GM12878 (cell line): Measurements from ENCODE around the gene TAPBP.

Experiments used
- EZH2 ChIP-seq: IDR thresholded peaks from 2 replicates; pipeline ENCODE4 v1.6.1; 2012; ENCODE audit warnings: low read depth, mild to moderate bottlenecking, control low read depth, inconsistent platforms, low read length, borderline replicate concordance; ENCODE audit not compliant: control insufficient read depth
- MTA3 ChIP-seq: IDR thresholded peaks from 2 replicates; pipeline ENCODE4 v1.6.1; 2012; ENCODE audit warnings: low read length, inconsistent platforms, borderline replicate concordance
- TCF3 ChIP-seq: IDR thresholded peaks from 2 replicates; pipeline ENCODE4 v1.6.1; 2012; ENCODE audit warnings: low read depth, mild to moderate bottlenecking, low read length, borderline replicate concordance; ENCODE audit not compliant: insufficient read depth
- YBX1 ChIP-seq: fragments of 450-650 bp; IDR thresholded peaks from 2 replicates; pipeline ENCODE4 v1.6.1; 2016; ENCODE audit warnings: antibody characterized with exemption
- TF ChIP-seq, protein P1 (sequence below), 3 experiments: IDR thresholded peaks in 2 of 3; conservative IDR thresholded peaks in 1 of 3; 2 replicates each; pipeline ENCODE4 v1.5.1; 2011; ENCODE audit warnings: low read depth in 3 of 3, low read length in 3 of 3, mild to moderate bottlenecking in 3 of 3, control low read depth in 2 of 3, moderate library complexity in 2 of 3, inconsistent platforms in 1 of 3, mixed read lengths in 1 of 3; ENCODE audit not compliant: control insufficient read depth in 2 of 3, insufficient read depth in 1 of 3; ENCODE audit errors: extremely low read depth in 1 of 3

- no peak for TF ChIP-seq MTA3
- TF ChIP-seq TCF3: no peak
- no peak for TF ChIP-seq EZH2
- TF ChIP-seq, protein P1, sequence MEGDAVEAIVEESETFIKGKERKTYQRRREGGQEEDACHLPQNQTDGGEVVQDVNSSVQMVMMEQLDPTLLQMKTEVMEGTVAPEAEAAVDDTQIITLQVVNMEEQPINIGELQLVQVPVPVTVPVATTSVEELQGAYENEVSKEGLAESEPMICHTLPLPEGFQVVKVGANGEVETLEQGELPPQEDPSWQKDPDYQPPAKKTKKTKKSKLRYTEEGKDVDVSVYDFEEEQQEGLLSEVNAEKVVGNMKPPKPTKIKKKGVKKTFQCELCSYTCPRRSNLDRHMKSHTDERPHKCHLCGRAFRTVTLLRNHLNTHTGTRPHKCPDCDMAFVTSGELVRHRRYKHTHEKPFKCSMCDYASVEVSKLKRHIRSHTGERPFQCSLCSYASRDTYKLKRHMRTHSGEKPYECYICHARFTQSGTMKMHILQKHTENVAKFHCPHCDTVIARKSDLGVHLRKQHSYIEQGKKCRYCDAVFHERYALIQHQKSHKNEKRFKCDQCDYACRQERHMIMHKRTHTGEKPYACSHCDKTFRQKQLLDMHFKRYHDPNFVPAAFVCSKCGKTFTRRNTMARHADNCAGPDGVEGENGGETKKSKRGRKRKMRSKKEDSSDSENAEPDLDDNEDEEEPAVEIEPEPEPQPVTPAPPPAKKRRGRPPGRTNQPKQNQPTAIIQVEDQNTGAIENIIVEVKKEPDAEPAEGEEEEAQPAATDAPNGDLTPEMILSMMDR (IDR thresholded peaks at IDR 0.05 in 2 of 3, conservative IDR thresholded peaks at IDR 0.05 in 1 of 3; ENCODE audit: control insufficient read depth in 2 of 3, extremely low read depth in 1 of 3, insufficient read depth in 1 of 3, low read depth in 3 of 3, low read length in 3 of 3): no peak
- TF ChIP-seq YBX1: no peak
These were observed 6.0 kb upstream of the TAPBP start for GRCh38 chr6:33319939-33320314.
